ENCODE results near the gene TDP1. TPM values are rescaled to one million over a fixed set of nuclear protein-coding genes. Genes with fewer than 3 reads are reported as not detected.

TDP1 gene
- total and polyA plus RNA-seq, 2 donors (not counting 1 experiment from before 2014, with no cell fraction given), result 20.5 to 55.9 TPM

GRCh38 chr14:89952576-89952975 lies 3.2 kb upstream of the TDP1 start:
- Mint-ChIP-seq H3K4me3 (no peak overlapping the region), H3K27me3 (no peaks in the 10 kb centered on the region), H3K27ac (no peak overlapping the region), H3K9me3 (ENCODE audit: insufficient read depth) (no peaks in the 10 kb centered on the region), H3K4me1 (peaks cover 25% of the 10 kb centered on the region)
- Histone ChIP-seq H3K79me2 (ENCODE audit: control insufficient read depth, insufficient read depth, low read length) (peaks cover 9% of the 10 kb centered on the region), H3K27ac (ENCODE audit: low read length in 2 of 2) (no peak overlapping the region), H3K4me1 (ENCODE audit: control insufficient read depth in 2 of 2, insufficient read depth in 2 of 2, low read length in 2 of 2) (peaks cover 16 to 22% of the 10 kb centered on the region in 2 donors), H3K4me3 (ENCODE audit: control extremely low read depth in 1 of 5, extremely low read depth in 1 of 5, insufficient read depth in 1 of 5, low read depth in 2 of 5, low read length in 4 of 5) (no peak overlapping the region), H3K36me3 (replicated peaks in 1 of 2; ENCODE audit: control extremely low read depth in 1 of 2, control insufficient read depth in 1 of 2, extremely low read depth in 1 of 2, insufficient read depth in 2 of 2, low read length in 1 of 2) (no peaks in the 10 kb centered on the region), H3K27me3 (replicated peaks in 1 of 4; ENCODE audit: control extremely low read depth in 1 of 4, control insufficient read depth in 3 of 4, insufficient read depth in 4 of 4, low read length in 3 of 4) (no peaks in the 10 kb centered on the region), H2AFZ (ENCODE audit: insufficient read depth, low read depth, low read length, poor library complexity, severe bottlenecking) (no peak overlapping the region), H3K9ac (ENCODE audit: low read length) (no peak overlapping the region), H3K4me2 (replicated peaks; ENCODE audit: low read depth, low read length, poor library complexity, severe bottlenecking) (no peak overlapping the region), H4K20me1 (ENCODE audit: control insufficient read depth, insufficient read depth, low read length, poor library complexity, severe bottlenecking) (peaks cover 10% of the 10 kb centered on the region), H3K9me3 (ENCODE audit: control extremely low read depth in 1 of 3, control insufficient read depth in 2 of 3, insufficient read depth in 1 of 3, low read length in 2 of 3) (peaks cover 0 to 1% (median 0%) of the 10 kb centered on the region in 3 donors)
- intact Hi-C loops (cut with micrococcal nuclease), result loop anchor here (10.0 kb wide), 2 partner anchors 1158 to 1552 kb away; partner anchors contain the start of gene EML5
- ATAC-seq (ENCODE audit: low read depth) (no peak), DNase-seq (no peak)
- CTCF ChIA-PET, result interaction anchor here (1.0 to 1.1 kb wide), 2 partner anchors 10 to 21 kb away, joined by 3 read pairs; no protein-coding TSS in a partner anchor
- POLR2A ChIA-PET, result interaction anchor here (0.7 kb wide), 1 partner anchor 1094 kb away, joined by 3 read pairs; no protein-coding TSS in a partner anchor
- TF ChIP-seq EZH2 (IDR thresholded peaks at IDR 0.05; ENCODE audit: borderline replicate concordance, insufficient read depth, low read depth, low read length, poor library complexity, severe bottlenecking) (no peak), CTCF (IDR thresholded peaks at IDR 0.05) (no peak)
- 100% methylated on average over 1 of the region's 2 CpGs for WGBS (ENCODE audit: insufficient coverage)

- Histone ChIP-seq H3K4me1 (ENCODE audit: control insufficient read depth in 2 of 2, insufficient read depth in 2 of 2, low read length in 2 of 2) (peaks cover 16 to 22% of the 10 kb centered on the region in 2 donors), H3K4me3 (ENCODE audit: control extremely low read depth in 1 of 5, extremely low read depth in 1 of 5, insufficient read depth in 1 of 5, low read depth in 2 of 5, low read length in 4 of 5) (peak overlapping the region in 1 of 5 experiments; percentile 94), H3K9me3 (ENCODE audit: control extremely low read depth in 1 of 3, control insufficient read depth in 2 of 3, insufficient read depth in 1 of 3, low read length in 2 of 3) (peaks cover 0 to 9% (median 6%) of the 10 kb centered on the region in 3 donors), H3K4me2 (replicated peaks; ENCODE audit: low read depth, low read length, poor library complexity, severe bottlenecking) (peak overlapping the region; percentile 93), H3K27me3 (replicated peaks in 1 of 4; ENCODE audit: control extremely low read depth in 1 of 4, control insufficient read depth in 3 of 4, insufficient read depth in 4 of 4, low read length in 3 of 4) (no peaks in the 10 kb centered on the region), H3K9ac (ENCODE audit: low read length) (no peak overlapping the region), H4K20me1 (ENCODE audit: control insufficient read depth, insufficient read depth, low read length, poor library complexity, severe bottlenecking) (peaks cover 18% of the 10 kb centered on the region), H3K79me2 (ENCODE audit: control insufficient read depth, insufficient read depth, low read length) (peaks cover 20% of the 10 kb centered on the region), H2AFZ (ENCODE audit: insufficient read depth, low read depth, low read length, poor library complexity, severe bottlenecking) (no peak overlapping the region), H3K36me3 (replicated peaks in 1 of 2; ENCODE audit: control extremely low read depth in 1 of 2, control insufficient read depth in 1 of 2, extremely low read depth in 1 of 2, insufficient read depth in 2 of 2, low read length in 1 of 2) (peaks cover 0 to 7% of the 10 kb centered on the region in 2 experiments), H3K27ac (ENCODE audit: low read length in 2 of 2) (no peak overlapping the region)
- no peak overlapping the region for H3K27ac Mint-ChIP-seq
- no peak for TF ChIP-seq EZH2 (IDR thresholded peaks at IDR 0.05; ENCODE audit: borderline replicate concordance, insufficient read depth, low read depth, low read length, poor library complexity, severe bottlenecking)
- no peak for TF ChIP-seq CTCF (IDR thresholded peaks at IDR 0.05)
- CTCF ChIA-PET, result interaction anchor here (1.3 to 3.4 kb wide), 3 partner anchors 15 to 446 kb away, joined by 4 to 13 read pairs (median 8); no protein-coding TSS in a partner anchor
- POLR2A ChIA-PET, result no interaction called here
- no peaks in the 10 kb centered on the region for H3K27me3 Mint-ChIP-seq
- ATAC-seq (ENCODE audit: low read depth), result no peak
- DNase-seq, result no peak
- H3K4me3 Mint-ChIP-seq, result peak overlapping the region; percentile 99
- peaks cover 32% of the 10 kb centered on the region for H3K4me1 Mint-ChIP-seq
- H3K9me3 Mint-ChIP-seq (ENCODE audit: insufficient read depth), result no peaks in the 10 kb centered on the region
- intact Hi-C loops (cut with micrococcal nuclease), result loop anchor here (1.0 to 10.0 kb wide), 8 partner anchors 429 to 1551 kb away; partner anchors contain the start of genes EML5, FOXN3 and ZC3H14
- 80% methylated on average over 1 of the region's 1 CpG for WGBS (ENCODE audit: insufficient coverage)
Observed at GRCh38 chr14:89953602-89954001, 2.1 kb upstream of the TDP1 start.

Measured in B cell (primary cell).